Spinal cord (tissue), 10 donors: ENCODE measurements around the gene ACTN3. TPM values are rescaled to one million over a fixed set of nuclear protein-coding genes. Genes with fewer than 3 reads are reported as not detected.
A peak's percentile ranks its signal among the peaks of the same experiment; 100 is the strongest.

Experiments
- DNase-seq, 6 donors: peaks; one replicate each; pipeline versions ENCODE4 v3.0.0 to v3.0.0-alpha.2; 2013 to 2015; ENCODE audit warnings: low spot score in 6 of 6, low read depth in 4 of 6
- H3K27ac ChIP-seq: one replicate; pipeline ENCODE4 v1.5.1; 2013; ENCODE audit warnings: low read depth, low read length, control low read depth
- H3K27me3 ChIP-seq: one replicate; pipeline ENCODE4 v1.6.1; 2013; ENCODE audit warnings: low read length; ENCODE audit not compliant: control insufficient read depth, insufficient read depth
- H3K36me3 ChIP-seq: one replicate; pipeline ENCODE4 v1.6.1; 2013; ENCODE audit warnings: low read length; ENCODE audit not compliant: control insufficient read depth, insufficient read depth
- H3K4me1 ChIP-seq: one replicate; pipeline ENCODE4 v1.6.1; 2013; ENCODE audit warnings: low read length; ENCODE audit not compliant: control insufficient read depth, insufficient read depth
- H3K4me3 ChIP-seq: one replicate; pipeline ENCODE4 v1.5.1; 2013; ENCODE audit warnings: low read depth, low read length, control low read depth
- H3K9me3 ChIP-seq: one replicate; pipeline ENCODE4 v1.6.1; 2013; ENCODE audit warnings: low read length; ENCODE audit not compliant: control insufficient read depth, insufficient read depth
- WGBS: methylation state at CpG from one replicate; pipeline ENCODE4 v1.1.5; 2013; ENCODE audit warnings: missing lambda C conversion rate; ENCODE audit not compliant: insufficient coverage; 5-methylcytosine and 5-hydroxymethylcytosine counted together
- polyA plus RNA-seq, 2 donors: library from polyadenylated mRNA; unstranded; fragments of 120-200 nt; gene quantifications; one replicate each; pipeline ENCODE4 v1.2.1, GENCODE V29; 2013; ENCODE audit not compliant: insufficient read length in 2 of 2
- total RNA-seq, 2 donors: library from RNA; depleted of rRNA in 1 of 2; stranded (reverse); fragments of 120-200 nt in 1 of 2; fragments of >200 nt in 1 of 2; gene quantifications; one replicate each; pipeline versions ENCODE4 v1.2.3 to v1.2.4, GENCODE V29; 2013 to 2014
- donor health status: healthy.

ACTN3 gene
- total and polyA plus RNA-seq, 4 donors = 0.10 to 0.39 (median 0.36) TPM

DNA sequence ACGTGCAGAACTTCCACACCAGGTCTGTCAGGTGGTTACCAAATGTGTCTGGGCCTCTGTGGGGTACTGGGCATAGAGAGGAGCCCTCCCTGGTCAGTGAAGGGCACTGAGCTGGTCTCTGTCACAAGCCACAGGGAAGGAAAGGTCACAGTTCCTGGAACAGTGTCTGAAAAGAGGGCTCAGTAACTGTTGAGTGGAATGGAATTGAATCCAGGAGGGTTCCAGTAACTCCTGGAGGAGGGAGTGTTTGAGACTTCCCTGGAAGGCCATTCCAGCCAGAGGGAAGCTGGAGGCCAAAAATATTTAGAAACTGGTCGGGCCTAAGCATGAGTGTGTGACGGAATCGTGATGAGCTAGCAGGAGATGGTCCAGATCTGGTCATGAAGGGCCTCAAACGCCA lies 7.9 kb downstream of the ACTN3 start:
- Histone ChIP-seq H3K27ac (no peak overlapping the region), H3K4me1 (peaks cover 8% of the 10 kb centered on the region), H3K36me3 (no peaks in the 10 kb centered on the region), H3K4me3 (no peak overlapping the region), H3K27me3 (peaks cover 15% of the 10 kb centered on the region), H3K9me3 (no peaks in the 10 kb centered on the region)
- WGBS = 77% methylated on average over 5 of the region's 5 CpGs
- no peak for DNase-seq

DNA sequence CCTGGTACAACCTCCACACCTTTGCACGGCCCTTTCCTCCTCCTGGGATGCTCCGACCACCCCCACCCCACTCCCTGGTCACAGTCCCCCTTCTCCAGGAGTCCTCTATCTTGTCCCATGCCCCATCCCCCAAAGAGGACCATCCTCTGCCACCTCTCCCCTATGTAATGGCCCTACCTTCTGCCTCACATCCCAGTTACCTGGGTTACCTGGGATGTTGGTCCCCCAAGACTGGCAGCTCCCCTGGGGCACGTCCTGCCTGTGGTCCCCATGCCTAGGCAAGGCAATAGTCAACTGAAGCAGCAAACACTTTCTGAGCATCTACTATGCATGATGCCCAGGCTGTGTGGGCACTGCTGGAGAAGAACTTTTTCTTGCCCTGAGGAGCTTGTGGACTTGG lies 8.7 kb downstream of the ACTN3 start:
- Histone ChIP-seq H3K9me3 (no peaks in the 10 kb centered on the region), H3K27me3 (peaks cover 13% of the 10 kb centered on the region), H3K4me3 (no peak overlapping the region), H3K4me1 (peaks cover 8% of the 10 kb centered on the region), H3K36me3 (peaks cover 3% of the 10 kb centered on the region), H3K27ac (no peak overlapping the region)
- no peak for DNase-seq
- 51% methylated on average over 3 of the region's 3 CpGs for WGBS

- DNase-seq = no peak
- Histone ChIP-seq H3K4me1 (peaks cover 8% of the 10 kb centered on the region), H3K4me3 (no peak overlapping the region), H3K27ac (no peak overlapping the region), H3K9me3 (no peaks in the 10 kb centered on the region), H3K27me3 (peaks cover 13% of the 10 kb centered on the region), H3K36me3 (peaks cover 5% of the 10 kb centered on the region)
- 88% methylated on average over 7 of the region's 7 CpGs for WGBS
These were observed 9.4 kb downstream of the ACTN3 start for GRCh38 chr11:66556086-66556485.

DNA sequence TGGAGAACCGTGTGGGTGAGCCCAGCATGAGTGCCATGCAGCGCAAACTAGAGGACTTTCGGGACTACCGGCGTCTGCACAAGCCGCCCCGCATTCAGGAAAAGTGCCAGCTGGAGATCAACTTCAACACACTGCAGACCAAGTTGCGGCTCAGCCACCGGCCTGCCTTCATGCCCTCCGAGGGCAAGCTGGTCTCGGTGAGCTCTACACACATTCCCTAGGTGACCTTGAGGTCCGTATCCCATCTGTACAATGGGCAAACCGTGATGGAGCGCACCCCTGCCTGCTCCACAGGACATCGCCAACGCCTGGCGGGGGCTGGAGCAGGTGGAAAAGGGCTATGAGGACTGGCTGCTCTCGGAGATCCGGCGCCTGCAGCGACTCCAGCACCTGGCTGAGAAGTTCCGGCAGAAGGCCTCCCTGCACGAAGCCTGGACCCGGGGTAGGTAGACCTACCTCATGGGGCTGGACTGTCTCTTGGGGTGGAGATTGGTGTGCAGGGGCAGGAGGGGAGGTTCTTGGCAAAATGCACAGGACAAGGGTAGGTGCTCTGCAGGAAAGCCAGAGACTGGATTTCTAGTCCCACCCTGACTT lies 11.1 kb downstream of the ACTN3 start:
- Histone ChIP-seq H3K4me3 (no peak overlapping the region), H3K9me3 (no peaks in the 10 kb centered on the region), H3K4me1 (peaks cover 8% of the 10 kb centered on the region), H3K27me3 (peaks cover 13% of the 10 kb centered on the region), H3K27ac (no peak overlapping the region), H3K36me3 (peaks cover 19% of the 10 kb centered on the region)
- DNase-seq = no peak
- 93% methylated on average over 24 of the region's 24 CpGs for WGBS

- no peak overlapping the region for H3K4me3 ChIP-seq
- H3K36me3 ChIP-seq = peaks cover 31% of the 10 kb centered on the region
- peak in 1 of 6 donors; percentile 60 for DNase-seq
- H3K27ac ChIP-seq = no peak overlapping the region
- no peaks in the 10 kb centered on the region for H3K9me3 ChIP-seq
- peaks cover 13% of the 10 kb centered on the region for H3K27me3 ChIP-seq
- WGBS = 9% methylated on average over 43 of the region's 50 CpGs
- H3K4me1 ChIP-seq = peaks cover 8% of the 10 kb centered on the region
These were observed 12.6 kb downstream of the ACTN3 start for GRCh38 chr11:66559142-66559865.

GRCh38 chr11:66559866-66560676 lies 13.4 kb downstream of the ACTN3 start:
- H3K9me3 ChIP-seq = no peaks in the 10 kb centered on the region
- no peak overlapping the region for H3K27ac ChIP-seq
- no peak for DNase-seq
- H3K4me3 ChIP-seq = no peak overlapping the region
- H3K36me3 ChIP-seq = peaks cover 38% of the 10 kb centered on the region
- H3K27me3 ChIP-seq = peaks cover 13% of the 10 kb centered on the region
- peaks cover 8% of the 10 kb centered on the region for H3K4me1 ChIP-seq
- WGBS = 79% methylated on average over 22 of the region's 27 CpGs

DNA sequence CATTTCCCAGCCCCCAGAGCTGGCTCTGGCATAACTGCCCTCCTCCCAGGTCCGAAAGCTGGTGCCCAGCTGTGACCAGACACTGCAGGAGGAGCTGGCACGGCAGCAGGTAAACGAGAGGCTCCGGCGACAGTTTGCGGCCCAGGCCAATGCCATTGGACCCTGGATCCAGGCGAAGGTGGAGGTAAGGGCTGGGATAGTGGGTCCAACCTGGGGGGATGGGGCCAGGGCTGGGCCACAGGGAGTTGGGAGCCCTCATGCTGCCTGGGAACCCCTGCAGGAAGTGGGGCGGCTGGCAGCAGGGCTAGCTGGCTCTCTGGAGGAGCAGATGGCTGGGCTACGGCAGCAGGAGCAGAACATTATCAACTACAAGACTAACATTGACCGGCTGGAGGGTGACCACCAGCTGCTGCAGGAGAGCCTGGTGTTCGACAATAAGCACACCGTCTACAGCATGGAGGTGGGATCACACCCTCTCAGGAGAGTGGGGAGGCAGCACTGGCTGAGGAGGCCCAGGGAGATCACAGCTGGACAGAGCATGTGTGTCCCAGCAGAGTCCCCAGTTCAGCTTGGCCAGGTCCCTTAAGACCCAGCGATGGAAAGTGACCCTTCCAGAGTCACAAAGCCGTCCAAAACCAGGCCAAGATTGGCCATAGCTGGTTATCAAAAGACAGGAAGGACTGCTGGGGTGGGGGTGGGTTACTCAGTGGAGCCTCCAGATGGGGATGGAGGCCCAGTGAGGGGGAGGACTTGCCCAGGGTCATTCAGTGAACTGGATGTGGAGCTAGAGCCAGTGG lies 14.7 kb downstream of the ACTN3 start:
- Histone ChIP-seq H3K36me3 (peaks cover 49% of the 10 kb centered on the region), H3K27ac (no peak overlapping the region), H3K27me3 (peaks cover 13% of the 10 kb centered on the region), H3K4me1 (peaks cover 8% of the 10 kb centered on the region), H3K4me3 (no peak overlapping the region), H3K9me3 (no peaks in the 10 kb centered on the region)
- DNase-seq = no peak
- WGBS = 90% methylated on average over 12 of the region's 14 CpGs

DNA sequence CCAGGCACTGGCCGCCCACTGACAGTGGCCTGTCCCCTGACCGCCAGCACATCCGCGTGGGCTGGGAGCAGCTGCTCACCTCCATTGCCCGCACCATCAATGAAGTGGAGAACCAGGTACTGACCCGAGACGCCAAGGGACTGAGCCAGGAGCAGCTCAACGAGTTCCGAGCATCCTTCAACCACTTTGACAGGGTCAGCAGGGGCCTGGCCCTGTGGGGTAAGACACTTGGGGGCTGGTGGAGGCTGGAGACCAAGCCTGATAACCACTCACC lies 15.2 kb downstream of the ACTN3 start:
- H3K4me3 ChIP-seq = no peak overlapping the region
- H3K27me3 ChIP-seq = peaks cover 13% of the 10 kb centered on the region
- no peak for DNase-seq
- no peak overlapping the region for H3K27ac ChIP-seq
- peaks cover 8% of the 10 kb centered on the region for H3K4me1 ChIP-seq
- WGBS = 92% methylated on average over 7 of the region's 9 CpGs
- no peaks in the 10 kb centered on the region for H3K9me3 ChIP-seq
- peaks cover 54% of the 10 kb centered on the region for H3K36me3 ChIP-seq

DNA sequence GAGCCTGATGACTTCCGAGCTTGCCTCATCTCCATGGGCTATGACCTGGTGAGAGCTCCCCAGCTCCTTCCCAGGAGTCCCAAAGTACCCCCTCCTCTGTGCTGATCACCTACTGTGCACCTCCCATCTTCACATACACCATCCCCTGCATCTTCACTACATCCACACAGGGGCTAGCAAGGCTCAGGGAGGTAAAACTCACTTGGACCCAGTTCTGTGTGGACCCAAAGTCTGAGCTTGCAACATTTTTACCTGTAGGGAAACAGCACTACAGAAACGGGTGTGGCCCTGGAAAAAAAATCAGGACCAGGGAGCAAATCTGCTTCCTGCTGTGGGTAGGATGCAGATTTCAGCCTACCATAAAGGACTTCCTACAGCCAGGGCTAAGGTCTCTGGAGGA lies 15.6 kb downstream of the ACTN3 start:
- WGBS = 100% methylated on average over 1 of the region's 2 CpGs
- Histone ChIP-seq H3K9me3 (no peaks in the 10 kb centered on the region), H3K36me3 (peaks cover 57% of the 10 kb centered on the region), H3K4me1 (peaks cover 9% of the 10 kb centered on the region), H3K27ac (no peak overlapping the region), H3K27me3 (peaks cover 13% of the 10 kb centered on the region), H3K4me3 (no peak overlapping the region)
- no peak for DNase-seq
